Fibroblast of mammary gland (primary cell): Measurements from ENCODE around the gene MYO16.

Experiments used
- DNase-seq: peaks from one replicate; pipeline ENCODE4 v3.0.0-alpha.2; 2010; ENCODE audit warnings: low read depth
- H3K4me3 ChIP-seq: 2 replicates; pipeline ENCODE4 v1.5.1; 2011; ENCODE audit warnings: low read depth, mild to moderate bottlenecking, low read length, moderate library complexity; ENCODE audit not compliant: control insufficient read depth
- TF ChIP-seq, protein P1 (sequence below): conservative IDR thresholded peaks from 2 replicates; pipeline ENCODE4 v1.5.1; 2011; ENCODE audit warnings: low read depth, low read length, inconsistent platforms; ENCODE audit not compliant: control insufficient read depth, insufficient read depth

MYO16 gene

DNA sequence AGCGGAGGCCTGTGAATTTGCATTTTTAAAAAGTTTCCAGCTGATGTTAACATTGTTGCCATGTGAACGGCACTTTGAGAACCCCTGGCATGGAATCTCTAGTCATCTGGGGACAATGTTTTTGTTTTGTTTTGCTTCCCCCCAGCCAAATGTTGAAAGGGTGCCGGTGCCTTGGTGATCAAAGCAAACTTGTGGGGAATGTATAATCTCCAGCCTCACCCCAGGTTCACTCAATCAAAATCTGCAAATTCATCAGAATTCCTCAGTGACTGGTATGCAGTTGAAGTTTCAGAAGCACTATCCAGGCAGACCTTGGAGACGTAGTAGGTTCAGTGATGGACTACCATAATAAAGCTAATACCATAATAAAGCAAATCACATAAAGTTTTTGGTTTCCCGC, 428.7 kb downstream of the MYO16 start:
- DNase-seq: no peak
- H3K4me3 ChIP-seq: no peak overlapping the region
- TF ChIP-seq, protein P1, sequence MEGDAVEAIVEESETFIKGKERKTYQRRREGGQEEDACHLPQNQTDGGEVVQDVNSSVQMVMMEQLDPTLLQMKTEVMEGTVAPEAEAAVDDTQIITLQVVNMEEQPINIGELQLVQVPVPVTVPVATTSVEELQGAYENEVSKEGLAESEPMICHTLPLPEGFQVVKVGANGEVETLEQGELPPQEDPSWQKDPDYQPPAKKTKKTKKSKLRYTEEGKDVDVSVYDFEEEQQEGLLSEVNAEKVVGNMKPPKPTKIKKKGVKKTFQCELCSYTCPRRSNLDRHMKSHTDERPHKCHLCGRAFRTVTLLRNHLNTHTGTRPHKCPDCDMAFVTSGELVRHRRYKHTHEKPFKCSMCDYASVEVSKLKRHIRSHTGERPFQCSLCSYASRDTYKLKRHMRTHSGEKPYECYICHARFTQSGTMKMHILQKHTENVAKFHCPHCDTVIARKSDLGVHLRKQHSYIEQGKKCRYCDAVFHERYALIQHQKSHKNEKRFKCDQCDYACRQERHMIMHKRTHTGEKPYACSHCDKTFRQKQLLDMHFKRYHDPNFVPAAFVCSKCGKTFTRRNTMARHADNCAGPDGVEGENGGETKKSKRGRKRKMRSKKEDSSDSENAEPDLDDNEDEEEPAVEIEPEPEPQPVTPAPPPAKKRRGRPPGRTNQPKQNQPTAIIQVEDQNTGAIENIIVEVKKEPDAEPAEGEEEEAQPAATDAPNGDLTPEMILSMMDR: no peak

DNA sequence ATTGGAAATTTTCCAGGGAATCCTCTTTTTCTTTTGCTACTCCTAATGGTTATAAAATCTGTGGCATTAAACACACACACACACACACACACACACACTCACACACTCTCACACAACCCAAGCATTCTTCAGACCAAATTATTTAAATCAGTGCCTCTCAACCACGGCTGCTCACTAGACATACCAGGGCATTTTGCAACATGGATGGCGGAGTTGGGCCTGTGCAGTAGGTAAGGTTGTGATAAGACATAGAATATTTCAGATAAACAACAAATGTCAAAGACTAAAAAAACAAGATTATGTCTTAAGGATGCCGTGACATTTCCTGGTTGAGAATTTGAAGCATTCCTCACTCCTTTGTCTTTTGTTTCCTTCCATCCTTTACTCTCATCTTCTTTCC, 443.1 kb downstream of the MYO16 start:
- no peak for DNase-seq
- H3K4me3 ChIP-seq: no peak overlapping the region
- TF ChIP-seq, protein P1: no peak

GRCh38 chr13:109074436-109074835, 445.0 kb downstream of the MYO16 start:
- no peak for DNase-seq
- TF ChIP-seq, protein P1: no peak
- no peak overlapping the region for H3K4me3 ChIP-seq

- no peak overlapping the region for H3K4me3 ChIP-seq
- DNase-seq: no peak
- TF ChIP-seq, protein P1: no peak
These were observed 445.4 kb downstream of the MYO16 start for GRCh38 chr13:109074853-109075252.

GRCh38 chr13:109087916-109088623, 458.7 kb downstream of the MYO16 start:
- no peak overlapping the region for H3K4me3 ChIP-seq
- TF ChIP-seq, protein P1: no peak
- no peak for DNase-seq

DNA sequence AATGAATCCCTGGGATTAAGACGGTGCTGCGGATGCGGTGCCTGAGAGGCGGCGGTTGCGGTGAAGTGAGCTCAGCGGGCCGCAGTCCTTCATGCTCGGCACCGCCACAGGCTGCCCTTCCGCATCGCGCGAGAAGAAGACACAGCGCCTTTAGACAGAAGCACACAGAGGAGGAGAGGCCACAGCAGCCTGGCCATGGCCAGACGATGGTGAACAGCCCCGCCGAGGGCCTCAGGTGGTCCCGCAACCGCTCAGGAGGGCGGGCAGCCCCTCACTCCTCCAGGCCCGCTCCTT, 459.2 kb downstream of the MYO16 start:
- TF ChIP-seq, protein P1: no peak
- H3K4me3 ChIP-seq: no peak overlapping the region
- no peak for DNase-seq

DNA sequence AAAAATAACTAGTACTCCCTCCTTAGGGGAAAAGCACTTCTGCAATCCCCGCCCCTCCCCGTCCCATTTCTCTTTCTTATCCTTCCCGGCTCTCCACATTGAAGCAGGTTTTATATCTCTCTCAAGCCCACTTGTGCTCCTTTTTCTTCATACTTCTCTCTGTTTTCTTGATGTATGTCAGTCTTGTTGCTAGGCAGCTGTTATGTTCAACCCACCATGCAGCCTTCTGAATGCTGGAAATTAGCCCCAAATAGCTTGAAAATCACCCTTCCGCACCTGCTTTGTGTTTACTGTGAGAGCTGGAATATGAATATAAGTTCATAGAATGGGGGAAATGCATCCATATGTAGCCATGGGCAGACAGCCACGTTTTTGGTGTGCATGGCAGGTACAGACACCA, 461.4 kb downstream of the MYO16 start:
- TF ChIP-seq, protein P1: no peak
- no peak for DNase-seq

More for the DNA sequence above, 461.4 kb downstream of the MYO16 start:
- no peak overlapping the region for H3K4me3 ChIP-seq
